Measurements from ENCODE around the gene TMEM140. TPM values are rescaled to one million over a fixed set of nuclear protein-coding genes. Genes with fewer than 3 reads are reported as not detected.
A peak's percentile ranks its signal among the peaks of the same experiment; 100 is the strongest.

The TMEM140 gene
- total RNA-seq, 3 donors from 2014 or later: 23.1 to 55.7 (median 52.8) TPM

GRCh38 chr7:135194494-135195095 is 46.7 kb downstream of the TMEM140 start:
- Histone ChIP-seq H3K27me3 (no peaks in the 10 kb centered on the region), H3K36me3 (no peaks in the 10 kb centered on the region), H3K27ac (peak overlapping the region; percentile 73 to 84), H3K4me3 (no peak overlapping the region), H3K9me3 (no peaks in the 10 kb centered on the region), H3K4me1 (no peaks in the 10 kb centered on the region)
- intact Hi-C loops (cut with DNase I; ENCODE audit: low total_unique reads): no loop called here
- TF ChIP-seq POLR2AphosphoS5 (IDR thresholded peaks at IDR 0.05) (no peak), POLR2A (IDR thresholded peaks at IDR 0.05) (no peak), CTCF (IDR thresholded peaks at IDR 0.05) (no peak)
- no peak for DNase-seq (ENCODE audit: low spot score in 2 of 2)

- no peak for DNase-seq (ENCODE audit: low spot score in 2 of 2)
- Histone ChIP-seq H3K9me3 (no peaks in the 10 kb centered on the region), H3K36me3 (no peaks in the 10 kb centered on the region), H3K27ac (peak overlapping the region; percentile 73 to 84), H3K4me1 (no peaks in the 10 kb centered on the region), H3K4me3 (no peak overlapping the region), H3K27me3 (no peaks in the 10 kb centered on the region)
- TF ChIP-seq CTCF (IDR thresholded peaks at IDR 0.05): no peak
- TF ChIP-seq POLR2AphosphoS5 (IDR thresholded peaks at IDR 0.05): no peak
- no peak for TF ChIP-seq POLR2A (IDR thresholded peaks at IDR 0.05)
- intact Hi-C loops (cut with DNase I; ENCODE audit: low total_unique reads): no loop called here
Observed at GRCh38 chr7:135195156-135195555, 47.3 kb downstream of the TMEM140 start.

GRCh38 chr7:135195968-135196629 is 48.2 kb downstream of the TMEM140 start:
- no peaks in the 10 kb centered on the region for H3K4me1 ChIP-seq
- DNase-seq (ENCODE audit: low spot score in 2 of 2): no peak
- no peaks in the 10 kb centered on the region for H3K27me3 ChIP-seq
- no peaks in the 10 kb centered on the region for H3K9me3 ChIP-seq
- no peak for TF ChIP-seq POLR2AphosphoS5 (IDR thresholded peaks at IDR 0.05)
- TF ChIP-seq POLR2A (IDR thresholded peaks at IDR 0.05): no peak
- H3K4me3 ChIP-seq: no peak overlapping the region
- no peaks in the 10 kb centered on the region for H3K36me3 ChIP-seq
- intact Hi-C loops (cut with DNase I; ENCODE audit: low total_unique reads): no loop called here
- no peak overlapping the region for H3K27ac ChIP-seq

- TF ChIP-seq POLR2A (IDR thresholded peaks at IDR 0.05): no peak
- TF ChIP-seq CTCF (IDR thresholded peaks at IDR 0.05): no peak
- no peak for TF ChIP-seq POLR2AphosphoS5 (IDR thresholded peaks at IDR 0.05)
- no peak overlapping the region for H3K4me3 ChIP-seq
- H3K4me1 ChIP-seq: no peaks in the 10 kb centered on the region
- H3K27ac ChIP-seq: no peak overlapping the region
- no peaks in the 10 kb centered on the region for H3K36me3 ChIP-seq
- no peaks in the 10 kb centered on the region for H3K27me3 ChIP-seq
- intact Hi-C loops (cut with DNase I; ENCODE audit: low total_unique reads): no loop called here
- no peak for DNase-seq (ENCODE audit: low spot score in 2 of 2)
- H3K9me3 ChIP-seq: no peaks in the 10 kb centered on the region
Observed at GRCh38 chr7:135197343-135197742, 49.5 kb downstream of the TMEM140 start.

- DNase-seq (ENCODE audit: low spot score in 2 of 2): no peak
- Histone ChIP-seq H3K4me3 (no peak overlapping the region), H3K9me3 (no peaks in the 10 kb centered on the region), H3K36me3 (no peaks in the 10 kb centered on the region), H3K27me3 (no peaks in the 10 kb centered on the region), H3K27ac (peak overlapping the region in 1 of 2 donors; percentile 34), H3K4me1 (no peaks in the 10 kb centered on the region)
- TF ChIP-seq POLR2AphosphoS5 (IDR thresholded peaks at IDR 0.05) (no peak), CTCF (IDR thresholded peaks at IDR 0.05) (no peak), POLR2A (IDR thresholded peaks at IDR 0.05) (no peak)
- intact Hi-C loops (cut with DNase I; ENCODE audit: low total_unique reads): no loop called here
Observed at GRCh38 chr7:135197906-135198655, 50.2 kb downstream of the TMEM140 start.
